Measurements from ENCODE around the gene FBXL13. TPM values are rescaled to one million over a fixed set of nuclear protein-coding genes. Genes with fewer than 3 reads are reported as not detected.
"Not testable (repeated sequence)": the region's sequence is repeated elsewhere in the genome, so short reads cannot be mapped to it uniquely, and the experiment has no call there.

The FBXL13 gene
- polyA plus RNA-seq (ENCODE audit: insufficient read length in 10 of 10): 1 to 10 TPM in 1 of 10 donors, under 1 TPM in 9; 0.34 to 1.3 (median 0.47) TPM
- long read RNA-seq, donor 1: 0 reads
- long read RNA-seq, donor 2: 0 reads
- long read RNA-seq, donor 3: 0 reads
- long read RNA-seq, donor 4: 0 reads
- long read RNA-seq, donor 5: 0 reads
- long read RNA-seq, donor 6: 0 reads
- long read RNA-seq, donor 7: 0 reads
- long read RNA-seq, donor 8: 0 reads
- long read RNA-seq, donor 9: 0 reads

DNA sequence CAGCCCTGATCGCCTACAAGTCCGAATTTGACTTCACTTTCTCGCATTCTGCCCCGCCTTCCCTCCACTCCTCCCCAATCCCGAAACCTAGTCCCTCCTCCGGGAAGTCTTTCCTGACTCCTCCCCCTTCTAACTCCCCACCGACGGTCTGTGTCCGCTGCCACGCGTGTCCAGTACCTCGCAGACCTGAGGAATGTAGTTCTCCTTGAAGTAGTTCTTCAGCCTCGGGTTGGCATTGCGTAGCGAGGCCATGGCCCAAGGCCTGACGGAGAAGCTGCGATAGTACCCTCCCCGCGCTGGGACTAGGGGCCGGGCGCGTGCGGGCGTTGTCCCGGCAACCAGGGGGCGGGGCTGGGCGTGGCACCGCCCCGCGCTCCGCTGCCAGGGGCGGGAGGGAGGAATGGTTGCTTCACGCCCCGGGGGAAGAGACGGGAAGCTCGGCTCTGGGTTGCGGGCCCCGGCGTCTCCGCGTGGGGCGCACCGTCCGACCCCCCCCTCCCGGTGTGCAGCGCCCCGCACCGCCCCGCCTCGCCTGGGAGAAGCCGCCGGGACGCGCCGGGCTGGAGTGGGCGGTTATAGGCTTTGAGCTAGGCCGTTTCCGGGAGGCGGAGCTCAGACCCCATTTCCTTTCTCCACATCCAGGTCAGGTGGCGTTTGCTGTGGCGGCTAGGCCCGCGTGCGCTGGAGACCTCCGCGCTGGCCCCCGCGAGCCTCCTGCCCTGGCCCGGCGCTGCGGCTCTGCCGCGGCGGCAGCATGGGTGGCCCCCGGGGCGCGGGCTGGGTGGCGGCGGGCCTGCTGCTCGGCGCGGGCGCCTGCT lies at the start of gene FBXL13, which contains the start of gene ARMC10:
TSS of gene FBXL13 (minus strand) at position 278 of the 818 bp plus-strand sequence.
TSS of gene ARMC10 (plus strand) at position 622 of the 818 bp plus-strand sequence. CDS start at position 755, 133 bp downstream.
- peak; percentile 90 to 99 (median 94) for DNase-seq

DNA sequence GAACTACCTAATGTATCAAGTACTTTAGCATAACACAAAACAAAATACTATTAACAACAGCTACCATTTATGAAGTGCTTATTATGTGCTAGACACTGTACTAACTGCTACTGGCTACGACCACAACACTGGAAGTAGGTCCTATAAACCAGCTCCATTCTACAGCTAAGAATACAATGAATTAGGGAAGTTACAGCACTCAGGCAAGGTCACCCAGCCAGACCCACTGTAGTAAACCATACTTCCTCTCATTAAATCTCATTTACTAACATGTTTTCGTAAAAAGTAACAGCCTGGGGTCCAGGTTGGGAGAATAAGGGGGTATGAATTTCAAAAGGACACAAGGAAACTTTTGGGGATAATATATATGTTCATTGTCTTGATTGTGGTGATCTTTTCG lies 48.9 kb upstream of the FBXL13 start:
- DNase-seq: no peak

DNA sequence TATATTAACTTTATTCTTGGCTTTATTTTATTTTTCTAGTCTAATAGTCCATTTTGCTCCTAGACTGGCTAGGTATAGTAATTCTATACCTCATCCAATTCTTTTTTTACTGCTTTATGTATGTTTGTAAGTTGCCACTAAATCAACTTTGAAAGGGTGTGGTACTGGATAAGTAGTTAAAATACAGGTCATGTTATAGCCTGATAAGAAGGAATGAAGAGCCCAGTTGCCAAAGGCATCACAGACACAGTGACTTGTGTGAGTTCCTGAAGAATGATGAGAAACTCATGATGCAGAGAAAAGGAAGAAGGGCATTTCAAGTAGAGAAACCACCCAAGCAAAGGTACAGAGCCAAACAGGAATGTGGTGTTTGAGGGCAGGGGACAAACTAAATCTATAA lies 47.0 kb upstream of the FBXL13 start:
- DNase-seq: no peak

DNA sequence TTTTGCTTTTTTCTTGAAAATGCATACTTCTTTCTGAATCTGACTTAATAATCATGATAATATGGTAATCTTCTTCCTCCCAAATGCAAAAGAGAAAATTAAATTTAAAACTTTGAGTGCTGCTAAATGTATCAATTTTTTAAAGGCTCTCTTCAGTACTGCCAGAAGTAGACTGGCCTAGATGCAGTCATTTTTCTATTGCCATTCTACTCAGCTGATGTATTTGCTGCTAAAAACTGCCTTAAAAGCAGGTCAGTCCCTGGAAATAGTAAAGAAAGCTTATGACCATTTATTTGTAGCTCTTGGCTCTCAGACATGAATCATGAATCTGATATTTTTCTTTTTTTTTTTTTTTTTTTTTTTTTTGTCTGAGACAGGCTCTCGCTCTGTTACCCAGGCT lies 45.8 kb upstream of the FBXL13 start:
- no peak for DNase-seq

DNA sequence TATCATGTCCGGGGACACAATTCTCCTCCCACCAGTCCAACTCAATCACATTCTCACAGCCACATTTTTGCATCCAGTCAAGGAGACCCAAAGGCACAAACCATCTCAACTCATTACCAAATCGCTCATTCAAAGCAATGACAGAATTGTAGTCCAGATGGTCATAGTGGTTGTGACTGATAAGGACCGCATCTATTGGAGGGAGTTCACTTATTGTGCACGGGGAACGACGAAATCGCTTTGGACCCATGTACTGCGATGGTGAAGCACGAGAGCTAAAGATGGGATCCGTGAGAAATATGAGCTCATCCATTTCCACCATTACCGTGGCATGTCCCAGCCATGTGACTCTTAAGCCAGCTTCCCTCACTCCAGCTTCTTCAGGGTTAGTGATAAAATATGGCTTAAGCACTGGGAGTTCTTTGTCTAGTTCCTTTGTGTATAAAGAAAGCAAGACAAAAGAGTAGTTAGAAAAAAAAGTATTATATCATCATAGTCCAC lies 45.2 kb upstream of the FBXL13 start:
- no peak for DNase-seq

DNA sequence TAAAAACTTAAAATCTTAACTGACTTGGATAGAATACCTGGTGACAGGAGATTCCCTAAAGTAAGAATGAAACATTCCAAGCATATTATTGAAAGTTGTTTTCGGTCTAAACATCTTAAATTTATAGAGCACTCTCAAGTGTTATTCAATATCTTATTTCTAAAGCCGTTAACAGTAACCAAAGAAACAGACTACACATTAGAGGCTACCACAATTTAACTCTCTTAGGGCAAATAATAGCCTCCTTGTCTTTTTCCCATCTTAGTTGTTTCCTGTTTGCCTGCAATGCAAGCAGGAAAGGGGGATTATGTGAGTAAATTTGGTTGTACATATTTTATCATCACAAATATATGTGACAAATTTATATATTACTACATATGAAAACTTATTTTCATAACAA lies 42.9 kb upstream of the FBXL13 start:
- no peak for DNase-seq

DNA sequence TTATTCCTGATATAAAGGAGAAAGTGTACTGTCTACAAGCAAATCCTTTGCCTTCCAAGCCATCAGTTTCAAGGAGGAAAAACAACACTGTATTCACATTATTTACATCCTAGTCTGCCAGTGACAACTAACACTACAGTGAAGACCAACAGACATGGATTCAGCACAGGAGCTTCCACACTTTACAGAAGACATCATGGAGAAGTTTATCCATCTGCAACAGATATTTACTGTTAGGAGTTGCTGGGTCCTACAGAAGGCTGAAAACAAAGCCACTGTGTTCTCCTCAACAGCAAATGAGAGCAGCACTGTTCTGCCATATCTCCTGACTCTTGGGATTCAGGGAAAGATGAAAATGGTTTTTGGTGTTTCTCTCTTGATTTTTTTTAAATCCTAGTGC lies 42.4 kb upstream of the FBXL13 start:
- no peak for DNase-seq

DNA sequence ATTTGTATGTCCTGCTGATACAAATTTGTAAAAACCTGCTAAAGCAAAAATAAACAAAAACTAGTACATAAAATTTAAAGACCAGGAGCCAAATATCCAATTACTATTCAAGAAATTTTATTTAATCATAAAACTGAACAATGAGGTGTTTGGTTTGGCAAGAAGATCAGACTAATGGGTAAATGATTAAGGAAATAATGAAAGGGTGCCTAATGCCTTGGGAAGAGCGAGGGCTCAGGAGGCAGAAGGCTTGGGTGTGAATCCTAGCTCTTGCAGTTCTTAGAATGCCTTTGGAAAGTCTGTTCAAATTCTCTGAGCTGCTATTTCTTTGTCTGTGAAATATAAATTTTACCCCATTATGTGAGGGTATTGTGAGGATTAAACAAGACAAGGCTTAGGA lies 41.9 kb upstream of the FBXL13 start:
- no peak for DNase-seq

DNA sequence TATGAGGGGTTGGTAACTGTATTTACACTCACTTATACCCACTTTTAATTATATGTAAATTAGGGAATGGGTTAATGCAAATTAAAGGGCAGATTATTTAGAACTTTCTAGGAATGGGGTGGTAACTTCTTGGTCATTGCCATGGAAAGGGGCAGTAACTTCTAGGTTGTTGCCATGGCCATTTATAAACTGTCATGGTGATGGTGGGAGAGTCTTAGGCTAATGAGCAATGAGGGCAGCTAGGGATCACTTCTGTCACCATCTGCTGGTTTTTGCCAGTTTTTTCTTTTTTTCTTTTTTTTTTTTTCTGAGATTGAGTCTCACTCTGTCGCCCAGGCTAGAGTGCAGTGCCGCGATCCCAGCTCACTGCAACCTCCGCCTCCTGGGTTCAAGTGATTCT lies 41.2 kb upstream of the FBXL13 start:
- no peak for DNase-seq

DNA sequence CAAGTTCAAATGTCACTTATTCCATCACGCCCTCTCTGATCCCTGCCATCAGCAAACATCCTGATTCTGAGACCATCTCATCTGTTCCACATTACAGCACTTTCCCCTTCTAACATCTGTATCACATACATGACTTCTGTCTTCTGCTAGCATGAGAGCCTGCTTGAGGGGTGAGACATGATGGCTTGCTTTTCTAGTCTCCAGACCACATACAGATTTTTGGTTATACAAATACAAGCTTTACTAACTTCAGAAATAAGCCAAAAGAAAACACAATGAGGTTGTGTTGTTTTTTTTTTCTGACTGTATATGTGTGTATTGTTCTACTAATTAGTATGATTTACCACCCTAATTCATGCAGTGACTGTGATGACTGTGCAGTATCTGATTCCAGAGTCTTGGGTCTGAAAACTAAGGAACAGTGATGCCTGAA lies 40.0 kb upstream of the FBXL13 start:
- DNase-seq: no peak

DNA sequence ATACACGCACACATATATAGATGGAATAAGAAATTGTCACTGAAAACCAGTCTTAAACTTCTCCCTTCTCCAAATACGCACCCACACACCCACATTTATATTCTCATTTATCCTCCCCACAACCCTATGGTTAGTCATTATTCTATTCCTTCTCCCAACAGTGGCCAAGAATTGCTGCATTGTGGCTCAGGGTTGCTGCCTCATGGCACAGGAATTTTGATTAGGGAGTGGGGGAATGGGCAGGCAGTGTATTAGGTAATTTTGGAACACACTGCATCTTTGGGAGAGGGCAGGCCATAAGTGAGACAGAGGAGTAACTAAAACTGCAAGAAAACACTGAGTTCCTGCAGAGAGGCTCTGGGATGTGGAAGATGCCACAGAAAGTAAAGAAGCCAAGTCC lies 38.6 kb upstream of the FBXL13 start:
- DNase-seq: peak in 1 of 3 donors; percentile 83

DNA sequence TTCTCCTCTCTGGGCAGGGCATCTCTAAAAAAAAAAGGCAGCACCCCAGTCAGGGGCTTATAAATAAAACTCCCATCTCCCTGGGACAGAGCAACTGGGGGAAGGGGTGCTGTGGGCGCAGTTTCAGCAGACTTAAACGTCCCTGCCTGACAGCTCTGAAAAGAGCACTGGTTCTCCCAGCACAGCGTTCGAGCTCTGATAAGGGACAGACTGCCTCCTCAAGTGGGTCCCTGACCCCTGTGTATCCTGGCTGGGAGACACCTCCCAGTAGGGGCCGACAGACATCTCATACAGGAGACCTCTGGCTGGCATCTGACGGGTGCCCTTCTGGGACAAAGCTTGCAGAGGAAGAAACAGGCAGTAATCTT lies 32.1 kb upstream of the FBXL13 start:
- DNase-seq: not testable (repeated sequence)

DNA sequence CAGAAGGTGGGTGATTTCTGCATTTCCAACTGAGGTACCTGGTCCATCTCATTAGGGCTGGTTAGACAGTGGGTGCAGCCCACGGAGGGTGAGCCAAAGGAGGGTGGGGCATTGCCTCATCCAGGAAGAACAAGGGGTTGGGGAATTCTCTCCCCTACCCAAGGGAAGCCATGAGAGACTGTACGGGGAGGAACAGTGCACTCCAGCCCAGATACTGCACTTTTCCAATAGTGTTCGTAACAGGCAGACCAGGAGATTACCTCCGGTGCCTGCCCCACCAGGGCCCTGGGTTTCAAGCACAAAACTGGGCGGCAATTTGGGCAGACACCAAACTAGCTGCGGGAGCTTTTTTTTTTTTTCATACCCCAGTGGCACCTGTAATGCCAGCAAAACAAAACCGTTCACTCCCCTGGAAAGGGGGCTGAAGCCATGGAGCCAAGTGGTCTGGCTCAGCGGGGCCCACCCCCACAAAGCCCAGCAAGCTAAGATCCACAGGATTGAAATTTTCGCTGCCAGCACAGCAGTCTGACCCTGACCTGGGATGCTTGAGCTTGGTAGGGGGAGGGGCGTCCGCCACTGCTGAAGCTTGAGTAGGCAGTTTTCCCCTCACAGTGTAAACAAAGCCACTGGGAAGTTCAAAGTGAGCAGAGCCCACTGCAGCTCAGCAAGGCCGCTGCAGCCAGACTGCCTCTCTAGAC lies 31.6 kb upstream of the FBXL13 start:
- no peak for DNase-seq

DNA sequence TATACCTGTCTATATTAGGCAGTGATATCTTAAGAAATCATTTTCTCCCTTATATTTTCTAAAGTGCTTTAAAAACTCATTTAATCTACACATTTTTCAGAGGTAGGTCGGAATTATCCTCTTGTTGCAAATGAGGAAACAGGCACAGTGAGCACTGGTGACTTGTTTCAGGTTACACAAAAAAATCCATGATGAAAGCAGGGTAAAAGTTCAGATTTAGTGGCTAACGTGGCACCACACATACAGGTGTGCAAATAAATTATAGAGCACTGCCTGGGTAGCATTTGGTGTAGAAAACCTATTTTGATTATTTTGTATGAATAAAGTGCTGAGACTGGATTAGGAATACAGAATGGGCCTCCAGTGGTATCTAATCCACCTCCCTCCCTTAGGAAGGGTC lies 26.9 kb upstream of the FBXL13 start:
- no peak for DNase-seq

DNA sequence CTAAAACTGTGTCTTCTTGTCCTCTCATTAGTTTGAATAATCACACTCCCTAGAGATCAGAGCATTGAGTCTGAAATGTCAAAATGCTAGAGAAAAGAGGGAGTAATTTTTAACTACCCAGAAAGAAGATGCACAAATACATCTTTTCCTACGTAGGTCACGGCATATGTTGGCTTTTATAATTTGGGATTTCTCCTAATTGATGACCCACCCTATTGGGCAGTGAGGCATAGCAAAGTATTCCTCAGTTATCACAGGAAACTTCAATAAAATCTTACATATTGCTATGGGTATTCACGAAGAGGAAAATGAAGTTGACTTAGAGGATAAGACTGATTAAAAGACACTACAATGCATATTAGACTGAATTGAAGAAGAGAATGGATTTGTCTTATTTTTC lies 25.8 kb upstream of the FBXL13 start:
- DNase-seq: no peak

DNA sequence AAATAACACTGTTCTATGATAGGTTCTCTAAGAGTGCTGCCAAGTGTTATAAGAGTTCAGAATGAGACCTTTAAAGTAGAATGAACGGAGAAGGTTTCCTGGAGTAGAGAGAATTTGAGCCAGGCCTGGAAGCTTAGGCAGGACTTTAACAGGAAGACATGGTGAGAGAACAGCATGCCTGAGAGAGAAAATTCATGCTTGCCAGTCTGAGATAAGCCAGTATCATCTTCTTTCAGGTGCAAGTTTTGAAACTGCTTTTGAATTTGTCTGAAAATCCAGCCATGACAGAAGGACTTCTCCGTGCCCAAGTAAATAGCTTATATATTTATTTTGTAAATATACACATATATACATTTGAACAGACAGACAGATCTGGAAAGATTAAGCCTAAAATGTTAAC lies 22.4 kb upstream of the FBXL13 start:
- no peak for DNase-seq

DNA sequence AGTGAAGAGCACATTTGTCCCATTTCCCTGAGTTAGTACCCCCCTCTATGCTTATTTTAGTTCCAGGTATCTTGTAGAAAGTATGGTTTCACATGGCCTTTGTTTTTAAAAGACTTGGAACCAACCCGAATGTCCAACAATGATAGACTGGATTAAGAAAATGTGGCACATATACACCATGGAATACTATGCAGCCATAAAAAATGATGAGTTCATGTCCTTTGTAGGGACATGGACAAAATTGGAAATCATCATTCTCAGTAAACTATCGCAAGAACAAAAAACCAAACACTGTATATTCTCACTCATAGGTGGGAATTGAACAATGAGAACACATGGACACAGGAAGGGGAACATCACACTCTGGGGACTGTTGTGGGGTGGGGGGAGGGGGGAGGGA lies 21.0 kb upstream of the FBXL13 start:
- not testable (repeated sequence) for DNase-seq

DNA sequence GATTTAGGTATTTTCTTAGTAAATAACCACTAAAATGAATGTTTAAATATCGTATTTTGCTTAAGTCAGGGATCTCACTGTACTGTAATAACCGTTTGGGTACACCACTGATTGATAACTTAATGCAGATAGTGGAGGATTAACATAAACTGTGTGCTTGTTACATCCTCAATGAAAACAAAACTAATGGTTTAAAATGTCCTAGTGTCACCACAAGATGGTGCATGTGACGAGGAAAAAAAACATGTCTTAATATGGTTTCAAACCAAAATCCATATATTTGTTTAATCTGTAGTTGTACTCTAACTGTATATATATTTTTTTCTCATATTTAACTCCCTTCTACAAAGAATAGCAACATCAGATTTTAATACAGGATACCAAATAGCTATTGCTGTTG lies 19.5 kb upstream of the FBXL13 start:
- no peak for DNase-seq

DNA sequence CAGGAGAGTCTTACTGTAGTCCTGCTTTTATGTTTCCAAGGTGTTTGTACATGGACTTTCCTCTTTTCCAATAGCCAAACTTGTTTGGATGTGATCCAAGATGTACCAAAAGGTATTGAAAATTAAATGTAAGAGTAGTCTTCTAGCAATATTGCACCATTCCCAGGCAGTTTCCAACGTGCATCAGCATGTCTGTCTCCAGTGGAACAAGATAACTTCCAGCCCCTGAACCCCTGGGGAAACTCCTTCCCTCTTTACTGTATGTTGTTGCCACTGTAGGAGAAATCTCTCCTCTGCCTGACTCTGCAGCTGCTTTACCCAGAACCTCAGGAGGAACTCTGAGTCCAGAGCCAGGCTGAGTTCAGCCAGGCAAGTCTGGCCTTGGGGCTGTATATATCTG lies 18.8 kb upstream of the FBXL13 start:
- DNase-seq: no peak

DNA sequence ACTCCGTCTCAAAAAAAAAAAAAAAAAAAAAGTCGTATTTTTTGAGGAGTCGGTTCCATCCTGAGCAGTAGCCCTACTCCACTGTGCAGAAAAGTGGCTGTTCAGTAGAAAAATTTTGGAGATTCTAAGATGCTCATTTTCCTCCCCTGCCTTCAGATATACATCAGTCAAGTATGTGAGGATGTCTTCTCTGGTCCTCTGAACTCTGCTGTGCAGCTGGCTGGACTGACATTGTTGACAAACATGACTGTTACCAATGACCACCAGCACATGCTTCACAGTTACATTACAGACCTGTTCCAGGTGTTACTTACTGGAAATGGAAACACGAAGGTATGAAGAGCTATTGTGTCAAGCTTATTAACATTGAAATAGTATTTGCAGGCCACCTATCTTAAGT lies 17.7 kb upstream of the FBXL13 start:
- DNase-seq: not testable (repeated sequence)

DNA sequence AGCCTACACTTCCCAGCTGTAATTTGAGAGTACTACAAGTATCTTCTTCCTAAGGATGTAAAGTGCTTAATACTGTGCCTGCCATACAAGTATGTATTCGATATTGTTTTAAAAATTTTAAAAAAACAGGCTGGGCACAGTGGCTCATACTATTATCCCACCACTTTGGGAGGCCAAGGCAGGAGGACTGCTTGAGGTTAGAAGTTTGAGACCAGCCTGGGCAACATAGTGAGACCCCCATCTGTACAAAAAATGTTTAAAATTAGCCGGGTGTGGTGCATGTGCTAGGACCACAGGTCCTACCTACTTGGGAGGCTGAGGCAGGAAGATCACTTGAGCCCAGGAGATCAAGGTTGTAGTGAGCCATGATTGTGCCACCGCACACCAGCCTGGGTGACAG lies 8.6 kb upstream of the FBXL13 start:
- DNase-seq: no peak

DNA sequence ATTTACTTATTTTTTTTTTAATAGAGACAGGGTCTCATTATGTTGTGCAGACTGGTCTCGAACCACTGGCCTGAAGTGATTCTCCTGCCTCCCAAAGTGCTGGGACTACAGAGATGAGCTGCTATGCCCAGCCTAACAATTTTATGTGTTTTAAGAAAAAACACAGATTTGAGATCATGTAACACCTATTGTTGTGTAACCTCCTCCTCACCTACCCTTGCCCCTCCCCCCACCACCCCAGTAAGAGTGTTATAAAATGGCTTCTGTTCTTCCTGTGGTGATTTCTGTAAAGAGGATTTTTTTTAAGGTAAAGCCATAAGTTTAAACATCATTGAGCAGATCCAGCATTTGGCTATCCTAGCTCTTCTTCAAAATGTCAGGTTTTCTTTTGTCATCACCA lies 7.9 kb upstream of the FBXL13 start:
- no peak for DNase-seq

DNA sequence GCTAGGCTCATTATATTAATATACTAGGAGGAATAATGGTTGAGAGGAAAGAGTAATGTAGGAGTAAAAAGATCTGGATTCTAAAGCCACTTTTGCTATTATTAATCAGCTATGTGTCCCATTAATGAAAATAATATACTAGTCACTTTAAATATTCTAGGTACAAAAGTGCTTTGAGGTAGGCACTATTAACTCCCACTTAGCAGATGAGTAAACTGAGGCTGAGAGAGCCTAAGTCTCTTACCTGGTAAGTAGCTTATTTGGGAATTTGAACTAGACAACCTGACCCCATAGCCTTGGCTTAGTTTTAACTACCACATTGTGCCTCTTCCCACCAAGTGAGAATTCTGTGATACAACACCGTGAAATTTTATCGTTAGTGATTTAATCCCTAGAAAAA lies 6.3 kb upstream of the FBXL13 start:
- DNase-seq: no peak

All from muscle of back (tissue), 13 donors.